Measurements from ENCODE around the gene LEFTY2.
A peak's percentile ranks its signal among the peaks of the same experiment; 100 is the strongest.

Gene LEFTY2

GRCh38 chr1:225923692-225924555 is 17.1 kb downstream of the LEFTY2 start, which contains the start of gene PYCR2 (continued):
- TF ChIP-seq ZNF202 (tag by site-specific recombination; IDR thresholded peaks at IDR 0.05; ENCODE audit: borderline replicate concordance) = no peak
- no peak for TF ChIP-seq GLI2 (tag by site-specific recombination; IDR thresholded peaks at IDR 0.05; ENCODE audit: borderline replicate concordance, low read depth)
- peak; percentile 47; the same call in 1 of the 2 replicates for TF ChIP-seq ZNF121 (tag by site-specific recombination; IDR thresholded peaks at IDR 0.05)
- peak; percentile 98 for TF ChIP-seq KLF16 (tag by site-specific recombination; IDR thresholded peaks at IDR 0.05)
- TF ChIP-seq BCL11B (tag by site-specific recombination; IDR thresholded peaks at IDR 0.05; ENCODE audit: low read depth) = peak; percentile 69; the same call in 1 of the 2 replicates
- peak; percentile 95 for TF ChIP-seq ZNF561 (tag by site-specific recombination; IDR thresholded peaks at IDR 0.05; ENCODE audit: borderline replicate concordance)
- peak; percentile 95 for TF ChIP-seq ZIC2 (tag by site-specific recombination; IDR thresholded peaks at IDR 0.05)
- no peak for TF ChIP-seq SCRT1 (tag by site-specific recombination; IDR thresholded peaks at IDR 0.05; ENCODE audit: borderline replicate concordance)
- TF ChIP-seq ELK4 (IDR thresholded peaks at IDR 0.05; ENCODE audit: borderline replicate concordance, low read depth, low read length) = no peak; the same call in 1 of the 2 replicates
- peak; percentile 91 for TF ChIP-seq ZBTB17 (tag by site-specific recombination; IDR thresholded peaks at IDR 0.05)
- TF ChIP-seq ZBTB20 (tag by site-specific recombination; IDR thresholded peaks at IDR 0.05) = peak; percentile 98
- TF ChIP-seq OVOL3 (tag by site-specific recombination; IDR thresholded peaks at IDR 0.05) = peak; percentile 36; the same call in 1 of the 2 replicates
- TF ChIP-seq ZSCAN18 (tag by site-specific recombination; IDR thresholded peaks at IDR 0.05) = peak; percentile 35; the same call in 1 of the 2 replicates
- peak; percentile 80 for TF ChIP-seq ZFP69B (tag by site-specific recombination; IDR thresholded peaks at IDR 0.05)
- TF ChIP-seq ZNF501 (tag by site-specific recombination; IDR thresholded peaks at IDR 0.05) = peak; percentile 100
- peak; percentile 66; the same call in 1 of the 2 replicates for TF ChIP-seq ZSCAN23 (tag by site-specific recombination; IDR thresholded peaks at IDR 0.05)
- TF ChIP-seq, protein P1, sequence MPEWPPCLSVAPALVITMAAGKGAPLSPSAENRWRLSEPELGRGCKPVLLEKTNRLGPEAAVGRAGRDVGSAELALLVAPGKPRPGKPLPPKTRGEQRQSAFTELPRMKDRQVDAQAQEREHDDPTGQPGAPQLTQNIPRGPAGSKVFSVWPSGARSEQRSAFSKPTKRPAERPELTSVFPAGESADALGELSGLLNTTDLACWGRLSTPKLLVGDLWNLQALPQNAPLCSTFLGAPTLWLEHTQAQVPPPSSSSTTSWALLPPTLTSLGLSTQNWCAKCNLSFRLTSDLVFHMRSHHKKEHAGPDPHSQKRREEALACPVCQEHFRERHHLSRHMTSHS (tag by site-specific recombination; IDR thresholded peaks at IDR 0.05) = no peak
- peak; percentile 43; the same call in 1 of the 2 replicates for TF ChIP-seq IKZF3 (tag by site-specific recombination; IDR thresholded peaks at IDR 0.05)
- no peak for TF ChIP-seq SALL2 (tag by site-specific recombination; IDR thresholded peaks at IDR 0.05; ENCODE audit: borderline replicate concordance)
- no peak for TF ChIP-seq ZNF585B (tag by site-specific recombination; IDR thresholded peaks at IDR 0.05)
- peak; percentile 99 for TF ChIP-seq ZBTB11 (tag by site-specific recombination; conservative IDR thresholded peaks at IDR 0.05; ENCODE audit: low read depth)
- peak; percentile 49; the same call in 1 of the 2 replicates for TF ChIP-seq ZNF24 (tag by site-specific recombination; IDR thresholded peaks at IDR 0.05)
- peak; percentile 63; the same call in 1 of the 2 replicates for TF ChIP-seq WT1 (tag by site-specific recombination; IDR thresholded peaks at IDR 0.05)
- peak; percentile 99 for TF ChIP-seq GLIS1 (tag by site-specific recombination; IDR thresholded peaks at IDR 0.05)
- TF ChIP-seq ZNF660 (tag by site-specific recombination; IDR thresholded peaks at IDR 0.05) = peak; percentile 94
- peak; percentile 93 for TF ChIP-seq ZEB2 (tag by site-specific recombination; IDR thresholded peaks at IDR 0.05)
- no peak for TF ChIP-seq TCF7L2 (IDR thresholded peaks at IDR 0.05; ENCODE audit: borderline replicate concordance, low read depth, low read length)
- TF ChIP-seq ZBTB10 (tag by site-specific recombination; IDR thresholded peaks at IDR 0.05) = peak; percentile 91

All from HEK293 (cell line).